ENCODE results near the gene PTPN1.
"Not testable (repeated sequence)": the region's sequence is repeated elsewhere in the genome, so short reads cannot be mapped to it uniquely, and the experiment has no call there.

PTPN1 gene

DNA sequence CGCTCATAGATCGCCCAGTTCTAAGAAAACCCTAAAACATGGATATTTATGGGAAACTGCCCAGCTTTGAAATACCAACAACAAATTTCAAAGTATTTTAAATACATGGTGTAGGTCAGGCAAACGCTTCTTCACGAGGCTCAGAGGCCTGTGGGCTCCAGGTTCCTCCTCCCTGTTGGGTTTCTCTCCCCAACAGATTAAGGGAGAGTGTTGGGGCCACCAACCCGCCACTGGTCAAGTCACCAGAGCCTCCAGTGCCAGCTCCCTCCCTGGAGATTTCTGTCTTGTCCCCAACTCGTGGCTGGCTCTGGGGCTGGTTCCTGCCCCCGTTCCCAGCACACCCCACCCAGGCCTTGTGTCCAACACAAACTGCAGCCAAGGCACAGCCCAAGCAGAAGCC lies 87.9 kb downstream of the PTPN1 start:
- no peak overlapping the region for H3K4me3 ChIP-seq (ENCODE audit: low read length)
- no peak for DNase-seq (ENCODE audit: low read depth)
- TF ChIP-seq, protein P1, sequence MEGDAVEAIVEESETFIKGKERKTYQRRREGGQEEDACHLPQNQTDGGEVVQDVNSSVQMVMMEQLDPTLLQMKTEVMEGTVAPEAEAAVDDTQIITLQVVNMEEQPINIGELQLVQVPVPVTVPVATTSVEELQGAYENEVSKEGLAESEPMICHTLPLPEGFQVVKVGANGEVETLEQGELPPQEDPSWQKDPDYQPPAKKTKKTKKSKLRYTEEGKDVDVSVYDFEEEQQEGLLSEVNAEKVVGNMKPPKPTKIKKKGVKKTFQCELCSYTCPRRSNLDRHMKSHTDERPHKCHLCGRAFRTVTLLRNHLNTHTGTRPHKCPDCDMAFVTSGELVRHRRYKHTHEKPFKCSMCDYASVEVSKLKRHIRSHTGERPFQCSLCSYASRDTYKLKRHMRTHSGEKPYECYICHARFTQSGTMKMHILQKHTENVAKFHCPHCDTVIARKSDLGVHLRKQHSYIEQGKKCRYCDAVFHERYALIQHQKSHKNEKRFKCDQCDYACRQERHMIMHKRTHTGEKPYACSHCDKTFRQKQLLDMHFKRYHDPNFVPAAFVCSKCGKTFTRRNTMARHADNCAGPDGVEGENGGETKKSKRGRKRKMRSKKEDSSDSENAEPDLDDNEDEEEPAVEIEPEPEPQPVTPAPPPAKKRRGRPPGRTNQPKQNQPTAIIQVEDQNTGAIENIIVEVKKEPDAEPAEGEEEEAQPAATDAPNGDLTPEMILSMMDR (conservative IDR thresholded peaks at IDR 0.05; ENCODE audit: low read length), result no peak

DNA sequence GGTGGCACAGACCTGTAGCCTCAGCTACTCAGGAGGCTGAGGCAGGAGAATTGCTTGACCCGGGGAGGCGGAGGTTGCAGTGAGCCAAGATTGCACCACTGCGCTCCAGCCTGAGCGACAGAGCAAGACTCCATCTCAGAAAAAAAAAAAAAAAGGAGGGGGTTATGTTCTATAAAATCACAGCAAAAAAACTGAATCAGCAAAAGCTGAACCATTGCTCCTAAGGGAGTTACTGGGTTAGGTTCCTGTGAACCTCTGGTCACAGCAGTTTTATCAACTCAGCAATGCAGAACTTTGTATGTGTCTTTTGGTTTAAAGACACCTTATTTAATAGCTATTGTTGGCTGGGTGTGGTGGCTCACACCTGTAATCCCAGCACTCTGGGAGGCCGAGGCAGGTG lies 88.6 kb downstream of the PTPN1 start:
- not testable (repeated sequence) for H3K4me3 ChIP-seq (ENCODE audit: low read length); DNase-seq (ENCODE audit: low read depth)

DNA sequence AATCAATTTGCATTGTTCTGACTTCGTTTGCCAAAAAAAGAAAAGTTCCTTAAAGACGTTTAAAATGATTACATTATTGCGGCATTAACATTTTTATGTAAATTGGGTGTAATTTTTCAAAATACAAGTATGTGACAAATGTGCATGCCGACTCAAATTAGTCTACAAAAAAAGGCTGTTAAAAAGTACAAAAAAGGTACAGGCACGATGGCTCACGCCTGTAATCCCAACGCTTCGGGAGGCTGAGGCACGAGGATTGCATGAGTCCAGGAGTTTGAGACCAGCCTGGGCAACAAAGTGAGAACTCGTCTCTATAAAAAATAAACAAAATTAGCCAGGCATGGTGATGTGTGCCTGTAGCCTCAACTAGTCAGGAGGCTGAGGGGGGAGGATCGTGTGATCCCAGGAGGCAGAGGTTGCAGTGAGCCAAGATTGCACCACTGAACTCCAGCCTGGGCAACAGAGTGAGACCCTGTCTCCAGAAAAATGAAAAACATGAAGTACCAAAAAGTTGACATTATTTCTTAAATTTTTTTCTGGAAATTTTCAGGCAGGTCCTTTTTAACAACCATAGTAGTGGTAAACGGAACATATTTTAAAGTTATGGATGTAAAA lies 90.2 kb downstream of the PTPN1 start:
- no peak overlapping the region for H3K4me3 ChIP-seq (ENCODE audit: low read length)
- no peak for DNase-seq (ENCODE audit: low read depth)
- TF ChIP-seq, protein P1 (conservative IDR thresholded peaks at IDR 0.05; ENCODE audit: low read length), result no peak

DNA sequence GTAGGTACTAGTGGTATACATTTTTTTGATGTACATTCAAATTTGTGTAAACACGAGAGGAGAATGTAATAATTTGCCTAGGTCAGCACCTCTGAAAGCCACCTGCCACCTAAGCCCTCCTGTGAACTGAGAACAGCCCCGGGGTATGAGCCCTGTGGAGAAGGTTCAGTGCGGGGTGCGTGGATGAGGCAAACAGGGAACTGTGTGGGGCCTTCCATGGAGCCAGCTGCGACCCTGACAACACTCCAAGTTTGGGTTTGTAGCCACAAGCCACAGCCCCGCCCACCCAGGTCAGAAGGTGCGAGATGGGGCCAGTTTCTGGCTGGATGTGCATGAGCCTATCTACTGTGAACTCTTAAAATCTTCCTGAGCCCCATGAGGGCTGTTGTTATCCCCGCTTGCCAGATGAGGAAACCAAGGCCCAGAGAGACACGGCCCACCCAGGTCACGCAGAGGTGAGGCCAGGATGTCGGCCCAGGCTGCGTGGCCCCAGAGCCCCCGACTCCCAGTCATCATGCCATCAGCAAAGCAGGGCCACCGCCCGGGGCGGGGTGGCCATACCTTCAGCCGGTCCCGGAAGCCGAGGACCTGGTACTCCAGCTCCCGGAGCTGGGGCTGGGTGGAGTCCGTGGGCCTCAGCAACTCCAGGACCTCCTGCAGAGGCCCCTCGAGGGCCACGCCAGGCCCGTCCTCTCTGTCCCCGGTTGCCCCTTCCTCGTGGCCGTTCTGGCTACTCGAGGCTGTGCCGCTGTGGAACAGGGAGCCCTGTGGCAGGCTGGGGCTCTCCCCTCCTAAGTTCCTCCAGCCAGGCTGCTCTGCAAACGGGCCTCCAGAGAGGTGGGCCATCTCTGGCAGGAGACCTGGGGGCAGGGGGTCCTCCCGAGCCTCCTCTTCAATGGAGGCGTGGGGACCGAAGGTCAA lies 91.6 kb downstream of the PTPN1 start:
- no peak overlapping the region for H3K4me3 ChIP-seq (ENCODE audit: low read length)
- TF ChIP-seq, protein P1 (conservative IDR thresholded peaks at IDR 0.05; ENCODE audit: low read length), result no peak
- no peak for DNase-seq (ENCODE audit: low read depth)

DNA sequence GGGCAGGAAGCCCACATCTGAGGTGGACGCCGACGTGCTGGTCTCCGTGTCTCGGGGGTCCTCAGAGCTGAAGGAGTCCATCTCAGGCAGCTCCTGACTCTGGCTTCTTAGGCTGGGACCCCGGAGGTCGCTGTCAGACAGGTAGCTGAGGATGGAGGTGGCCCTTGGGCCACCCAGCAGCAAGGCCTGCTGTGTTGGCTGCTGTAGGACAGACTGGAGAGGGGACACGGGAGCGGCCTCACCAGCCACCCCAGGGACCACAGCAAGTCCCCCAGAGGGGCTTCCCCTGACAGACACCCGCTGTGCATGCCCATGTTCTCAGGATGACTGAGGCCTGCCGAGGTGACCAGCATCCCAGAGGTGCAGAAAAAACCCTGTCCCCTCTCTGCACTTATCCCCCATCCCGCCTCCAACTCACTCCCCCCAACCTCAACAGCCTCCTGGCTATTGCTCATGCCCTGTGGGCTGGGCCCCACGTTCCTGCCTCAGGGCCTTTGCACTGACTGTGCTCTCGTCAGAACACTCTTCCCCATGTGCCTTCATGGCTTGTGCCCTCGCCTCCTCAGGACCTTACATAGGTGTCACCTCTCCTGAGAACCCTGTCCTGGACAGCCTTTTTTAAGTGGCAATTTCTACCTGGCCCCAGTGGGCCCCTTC lies 92.4 kb downstream of the PTPN1 start:
- TF ChIP-seq, protein P1 (conservative IDR thresholded peaks at IDR 0.05; ENCODE audit: low read length), result no peak
- no peak overlapping the region for H3K4me3 ChIP-seq (ENCODE audit: low read length)
- no peak for DNase-seq (ENCODE audit: low read depth)

DNA sequence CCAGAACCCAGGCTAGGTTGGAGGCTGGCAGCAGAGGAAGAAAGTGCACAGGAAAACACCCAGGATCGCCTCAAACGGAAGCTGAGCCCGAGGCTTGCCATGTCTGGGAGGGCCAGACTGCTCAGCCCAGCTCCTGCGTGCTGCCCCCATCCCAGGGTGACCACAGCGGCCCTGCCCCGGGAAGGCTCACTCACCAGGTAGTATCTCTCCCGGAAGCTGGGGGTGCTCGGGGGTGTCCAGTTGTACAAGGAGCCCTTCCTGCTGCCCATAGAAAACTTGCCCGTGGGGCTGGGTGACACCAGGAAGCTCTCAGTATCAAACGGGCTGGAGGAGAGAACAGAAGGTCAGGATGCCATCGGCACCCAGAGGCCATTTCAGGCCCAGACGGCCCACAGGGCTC lies 94.3 kb downstream of the PTPN1 start:
- H3K4me3 ChIP-seq (ENCODE audit: low read length), result no peak overlapping the region
- TF ChIP-seq, protein P1 (conservative IDR thresholded peaks at IDR 0.05; ENCODE audit: low read length), result no peak
- DNase-seq (ENCODE audit: low read depth), result no peak

DNA sequence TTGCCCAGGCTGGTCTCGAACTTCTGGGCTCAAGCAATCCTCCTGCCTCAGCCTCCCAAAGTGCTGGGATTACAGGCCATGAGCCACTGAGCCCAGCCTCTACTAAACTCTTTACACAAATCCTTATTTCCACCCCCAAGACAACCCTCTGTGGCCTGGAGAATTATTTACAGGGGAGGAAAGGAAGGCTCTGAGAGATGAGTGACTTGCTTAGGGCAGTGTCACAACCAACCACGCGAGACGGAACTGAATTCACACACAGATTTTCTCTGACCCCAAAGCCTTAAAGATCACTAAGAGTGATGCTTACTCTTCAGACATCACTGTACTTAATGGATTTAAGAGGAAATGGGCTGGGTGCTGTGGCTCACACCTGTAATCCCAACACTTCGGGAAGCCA lies 95.0 kb downstream of the PTPN1 start:
- no peak overlapping the region for H3K4me3 ChIP-seq (ENCODE audit: low read length)
- TF ChIP-seq, protein P1 (conservative IDR thresholded peaks at IDR 0.05; ENCODE audit: low read length), result no peak
- DNase-seq (ENCODE audit: low read depth), result no peak
